OCI-LY3 (cell line): ENCODE data around the gene ECI2.

Experiments
- EZH2phosphoT487 ChIP-seq: fragments of 200-600 bp; shearing (Covaris generic); IDR thresholded peaks from 2 replicates; pipeline ENCODE4 v1.6.1; 2018; ENCODE audit warnings: antibody characterized with exemption, mixed run types, low read depth
- TF ChIP-seq, protein P1 (sequence below): fragments of 200-600, 300-600 bp; sonication (generic); IDR thresholded peaks from 2 replicates; pipeline ENCODE4 v1.5.1; 2014; ENCODE audit warnings: antibody characterized with exemption, low read length, low read depth

DNA sequence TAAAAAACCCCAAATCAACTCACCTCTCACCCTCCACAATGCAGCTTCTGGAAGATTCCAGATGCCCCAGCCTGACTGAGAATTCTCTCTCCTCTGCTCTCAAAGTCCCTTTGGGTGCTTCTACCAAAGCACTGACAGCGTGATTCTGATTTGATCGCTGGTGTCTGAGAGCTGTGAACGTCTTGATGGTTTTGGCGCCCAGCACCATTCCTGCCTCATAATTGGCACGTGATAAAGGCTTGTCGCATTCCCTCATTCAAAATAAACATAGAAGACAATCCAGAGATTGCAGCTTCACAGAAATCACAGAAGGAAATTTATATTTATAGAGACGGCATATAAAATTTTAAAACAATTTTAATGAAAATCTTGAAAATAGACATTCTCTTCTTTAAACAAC is 24.1 kb upstream of the ECI2 start:
- TF ChIP-seq, protein P1, sequence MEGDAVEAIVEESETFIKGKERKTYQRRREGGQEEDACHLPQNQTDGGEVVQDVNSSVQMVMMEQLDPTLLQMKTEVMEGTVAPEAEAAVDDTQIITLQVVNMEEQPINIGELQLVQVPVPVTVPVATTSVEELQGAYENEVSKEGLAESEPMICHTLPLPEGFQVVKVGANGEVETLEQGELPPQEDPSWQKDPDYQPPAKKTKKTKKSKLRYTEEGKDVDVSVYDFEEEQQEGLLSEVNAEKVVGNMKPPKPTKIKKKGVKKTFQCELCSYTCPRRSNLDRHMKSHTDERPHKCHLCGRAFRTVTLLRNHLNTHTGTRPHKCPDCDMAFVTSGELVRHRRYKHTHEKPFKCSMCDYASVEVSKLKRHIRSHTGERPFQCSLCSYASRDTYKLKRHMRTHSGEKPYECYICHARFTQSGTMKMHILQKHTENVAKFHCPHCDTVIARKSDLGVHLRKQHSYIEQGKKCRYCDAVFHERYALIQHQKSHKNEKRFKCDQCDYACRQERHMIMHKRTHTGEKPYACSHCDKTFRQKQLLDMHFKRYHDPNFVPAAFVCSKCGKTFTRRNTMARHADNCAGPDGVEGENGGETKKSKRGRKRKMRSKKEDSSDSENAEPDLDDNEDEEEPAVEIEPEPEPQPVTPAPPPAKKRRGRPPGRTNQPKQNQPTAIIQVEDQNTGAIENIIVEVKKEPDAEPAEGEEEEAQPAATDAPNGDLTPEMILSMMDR: no peak
- TF ChIP-seq EZH2phosphoT487: no peak
